BE2C (cell line): ENCODE results near the gene TARBP1.

Experiments
- DNase-seq: peaks from one replicate; pipeline ENCODE4 v3.0.0-alpha.2; 2020
- H3K27me3 ChIP-seq: fragments of 250-450 bp; sonication (Bioruptor Pico); 2 replicates; pipeline ENCODE4 v1.5.1; 2020; ENCODE audit warnings: mild to moderate bottlenecking
- H3K36me3 ChIP-seq: fragments of 250-450 bp; sonication (Bioruptor Pico); 2 replicates; pipeline ENCODE4 v1.5.1; 2020; ENCODE audit warnings: mild to moderate bottlenecking
- H3K4me1 ChIP-seq: fragments of 250-450 bp; sonication (Bioruptor Pico); 2 replicates; pipeline ENCODE4 v1.5.1; 2020
- H3K4me3 ChIP-seq: 2 replicates; pipeline ENCODE4 v1.5.1; 2011; ENCODE audit warnings: low read depth, low read length
- H3K9me3 ChIP-seq: fragments of 250-450 bp; sonication (Bioruptor Pico); 2 replicates; pipeline ENCODE4 v1.5.1; 2020
- TF ChIP-seq, protein P1 (sequence below): IDR thresholded peaks from 2 replicates; pipeline ENCODE4 v1.5.1; 2012; ENCODE audit warnings: mild to moderate bottlenecking, low read depth, low read length

TARBP1 gene

DNA sequence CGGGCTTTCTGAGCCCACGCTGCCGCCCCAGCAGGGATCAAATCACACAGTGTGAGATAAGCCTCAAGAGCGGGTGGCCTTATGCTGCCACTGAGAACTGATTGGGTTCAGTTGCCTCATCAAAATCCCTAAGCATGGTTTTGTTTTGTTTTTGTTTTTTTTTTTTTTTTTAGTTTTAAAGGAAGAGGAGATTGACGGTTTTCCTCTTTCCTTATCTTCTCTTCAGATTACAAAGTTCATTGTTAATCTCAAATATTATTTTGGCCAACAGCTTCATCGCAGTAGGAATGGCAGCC, 105.1 kb downstream of the TARBP1 start:
- peaks cover 40% of the 10 kb centered on the region for H3K36me3 ChIP-seq
- no peaks in the 10 kb centered on the region for H3K9me3 ChIP-seq
- no peak for DNase-seq
- no peaks in the 10 kb centered on the region for H3K27me3 ChIP-seq
- H3K4me3 ChIP-seq, result peak overlapping the region; percentile 99
- no peaks in the 10 kb centered on the region; the same call in 1 of the 2 replicates for H3K4me1 ChIP-seq
- TF ChIP-seq, protein P1, sequence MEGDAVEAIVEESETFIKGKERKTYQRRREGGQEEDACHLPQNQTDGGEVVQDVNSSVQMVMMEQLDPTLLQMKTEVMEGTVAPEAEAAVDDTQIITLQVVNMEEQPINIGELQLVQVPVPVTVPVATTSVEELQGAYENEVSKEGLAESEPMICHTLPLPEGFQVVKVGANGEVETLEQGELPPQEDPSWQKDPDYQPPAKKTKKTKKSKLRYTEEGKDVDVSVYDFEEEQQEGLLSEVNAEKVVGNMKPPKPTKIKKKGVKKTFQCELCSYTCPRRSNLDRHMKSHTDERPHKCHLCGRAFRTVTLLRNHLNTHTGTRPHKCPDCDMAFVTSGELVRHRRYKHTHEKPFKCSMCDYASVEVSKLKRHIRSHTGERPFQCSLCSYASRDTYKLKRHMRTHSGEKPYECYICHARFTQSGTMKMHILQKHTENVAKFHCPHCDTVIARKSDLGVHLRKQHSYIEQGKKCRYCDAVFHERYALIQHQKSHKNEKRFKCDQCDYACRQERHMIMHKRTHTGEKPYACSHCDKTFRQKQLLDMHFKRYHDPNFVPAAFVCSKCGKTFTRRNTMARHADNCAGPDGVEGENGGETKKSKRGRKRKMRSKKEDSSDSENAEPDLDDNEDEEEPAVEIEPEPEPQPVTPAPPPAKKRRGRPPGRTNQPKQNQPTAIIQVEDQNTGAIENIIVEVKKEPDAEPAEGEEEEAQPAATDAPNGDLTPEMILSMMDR, result no peak

DNA sequence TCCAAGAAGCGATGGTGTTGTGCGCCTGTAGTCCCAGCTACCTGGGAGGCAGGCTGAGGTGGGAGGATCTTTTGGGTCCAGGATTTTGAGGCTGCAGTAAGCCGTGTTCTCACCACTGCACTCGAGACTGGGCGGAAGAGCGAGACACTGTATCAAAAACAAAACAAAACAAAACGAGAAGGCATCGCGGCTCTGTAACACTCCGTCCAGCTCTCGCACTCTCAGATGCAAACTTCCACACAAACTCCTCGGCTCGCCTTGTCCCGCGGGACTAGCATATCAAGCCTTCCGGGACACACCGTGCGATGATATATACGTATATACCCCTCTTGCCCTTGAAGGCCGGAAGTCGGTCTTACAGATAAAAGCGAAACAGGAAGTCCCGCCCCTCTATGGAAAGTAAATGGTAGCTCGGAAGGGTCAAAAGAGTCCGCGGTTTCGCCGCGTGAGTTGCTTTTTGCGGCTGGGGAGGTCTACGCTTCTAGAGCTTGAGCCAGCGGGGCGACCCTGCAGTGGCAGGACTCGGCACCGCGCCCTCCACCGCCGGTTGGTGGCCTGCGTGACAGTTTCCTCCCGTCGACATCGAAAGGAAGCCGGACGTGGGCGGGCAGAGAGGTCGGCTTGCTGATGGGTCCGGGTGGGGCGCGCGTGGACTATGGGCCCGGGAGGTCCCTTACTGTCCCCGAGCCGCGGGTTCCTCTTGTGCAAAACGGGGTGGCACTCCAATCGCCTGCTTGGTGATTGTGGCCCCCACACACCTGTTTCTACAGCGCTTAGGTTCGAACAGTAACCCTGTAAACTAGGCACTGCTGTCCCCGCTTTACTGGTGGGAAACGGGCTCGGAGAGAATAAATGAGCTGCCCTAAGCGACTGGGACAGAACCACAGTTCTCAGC, 105.7 kb downstream of the TARBP1 start, which contains the start of gene COA6:
TSS of gene COA6 (plus strand) at position 393 of the 895 bp plus-strand sequence. CDS start at position 404, 11 bp downstream.
- peak; percentile 92 for DNase-seq
- H3K4me3 ChIP-seq, result peak within 1 kb of the TSS; percentile 99
- H3K4me1 ChIP-seq, result no peaks in the 10 kb centered on the region; the same call in 1 of the 2 replicates
- no peaks in the 10 kb centered on the region for H3K27me3 ChIP-seq
- H3K36me3 ChIP-seq, result peaks cover 38% of the 10 kb centered on the region
- H3K9me3 ChIP-seq, result no peaks in the 10 kb centered on the region
- TF ChIP-seq, protein P1, result no peak

DNA sequence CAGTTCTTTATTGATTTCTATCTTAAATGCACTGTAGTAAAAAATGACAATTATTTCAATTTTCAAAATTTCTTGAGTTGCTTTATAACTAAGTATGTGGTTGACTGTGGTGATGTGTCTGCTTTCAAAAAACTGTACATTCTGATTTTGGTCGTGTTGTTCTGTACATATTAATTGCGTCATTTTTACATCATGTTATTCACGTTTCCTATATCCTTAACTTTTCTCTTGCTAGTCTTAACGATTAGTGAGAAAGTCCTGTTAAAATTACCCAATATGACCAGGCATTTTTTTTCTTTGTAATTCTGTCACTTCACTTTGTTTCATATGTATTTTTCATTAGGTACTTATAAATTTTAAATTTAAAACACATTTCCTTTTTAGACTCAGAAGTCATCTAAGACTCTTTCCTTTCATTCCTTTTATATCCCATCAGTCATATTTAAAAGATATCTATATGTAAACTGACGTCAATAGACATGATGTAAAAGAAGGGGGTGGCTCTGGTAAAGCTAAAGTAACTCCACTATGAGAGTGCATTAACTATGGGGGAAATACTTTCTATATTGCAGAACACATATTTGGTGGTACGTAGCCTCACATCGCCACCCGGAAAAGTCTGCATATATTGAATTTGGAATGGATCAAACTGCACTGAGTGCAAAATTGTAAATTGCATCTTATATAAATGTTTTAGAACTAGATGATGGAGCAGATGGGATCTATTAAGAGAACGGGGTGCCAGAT, 106.8 kb downstream of the TARBP1 start:
- DNase-seq, result no peak
- H3K4me3 ChIP-seq, result peak overlapping the region; percentile 99
- H3K4me1 ChIP-seq, result no peaks in the 10 kb centered on the region; the same call in 1 of the 2 replicates
- H3K9me3 ChIP-seq, result no peaks in the 10 kb centered on the region
- no peaks in the 10 kb centered on the region for H3K27me3 ChIP-seq
- H3K36me3 ChIP-seq, result peaks cover 26% of the 10 kb centered on the region
- TF ChIP-seq, protein P1, result no peak

DNA sequence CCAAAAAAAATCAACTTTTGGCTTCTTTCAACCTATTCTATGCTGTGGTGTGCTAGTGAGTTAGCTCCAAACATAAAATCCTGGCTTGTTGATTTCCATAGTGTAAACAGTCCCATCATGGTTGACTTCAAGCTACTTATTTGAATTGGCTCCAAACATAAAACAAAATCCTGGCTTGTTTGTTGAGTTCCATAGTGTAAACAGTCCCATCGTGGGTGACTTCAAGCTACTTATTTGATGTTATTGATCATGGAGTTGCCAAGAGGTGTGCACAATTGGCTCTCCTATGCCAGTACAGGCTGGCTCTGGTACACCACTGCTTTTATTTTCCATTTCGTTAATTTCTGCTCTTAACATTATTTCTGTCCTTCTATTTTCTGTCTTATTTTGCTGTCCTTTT, 107.6 kb downstream of the TARBP1 start:
- no peaks in the 10 kb centered on the region for H3K27me3 ChIP-seq
- H3K4me3 ChIP-seq, result no peak overlapping the region
- no peaks in the 10 kb centered on the region; the same call in 1 of the 2 replicates for H3K4me1 ChIP-seq
- no peak for DNase-seq
- TF ChIP-seq, protein P1, result no peak
- H3K9me3 ChIP-seq, result no peaks in the 10 kb centered on the region
- peaks cover 19% of the 10 kb centered on the region for H3K36me3 ChIP-seq

DNA sequence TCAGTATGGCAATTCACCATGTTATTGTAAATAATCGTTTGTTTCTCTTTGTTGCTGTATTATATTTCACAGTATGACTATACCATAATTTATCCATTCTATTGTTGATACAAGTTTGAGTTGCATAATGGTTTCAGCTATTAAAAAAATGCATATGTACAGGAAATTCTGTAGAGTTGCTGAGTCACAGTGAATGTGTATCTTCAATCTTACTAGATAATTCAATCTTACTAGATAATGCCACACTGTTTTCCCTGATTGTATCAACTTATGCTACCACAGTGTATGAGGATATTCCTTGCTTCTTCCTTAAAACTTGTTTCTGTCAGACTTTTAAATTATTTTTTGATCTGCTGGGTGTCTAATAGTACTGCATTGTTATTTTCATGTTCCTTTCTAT, 109.2 kb downstream of the TARBP1 start:
- no peaks in the 10 kb centered on the region for H3K9me3 ChIP-seq
- DNase-seq, result no peak
- H3K4me1 ChIP-seq, result no peaks in the 10 kb centered on the region; the same call in 1 of the 2 replicates
- no peak overlapping the region for H3K4me3 ChIP-seq
- no peaks in the 10 kb centered on the region for H3K27me3 ChIP-seq
- TF ChIP-seq, protein P1, result no peak
- peaks cover 6% of the 10 kb centered on the region for H3K36me3 ChIP-seq
